Activated CD4-positive, alpha-beta T cell treated with anti-CD3 and anti-CD28 coated beads, Interleukin-10, Interleukin-2, amounts not matched to agents 100 ng/mL and 50 ng/mL, durations not matched to agents 16 hours and 8 hours (primary cell): ENCODE data around the gene C1orf146.
"Not testable (repeated sequence)": the region's sequence is repeated elsewhere in the genome, so short reads cannot be mapped to it uniquely, and the experiment has no call there.

Experiments used
- DNase-seq: peaks from one replicate; pipeline ENCODE4 v3.0.0-alpha.2; 2020

Gene C1orf146, protein sequence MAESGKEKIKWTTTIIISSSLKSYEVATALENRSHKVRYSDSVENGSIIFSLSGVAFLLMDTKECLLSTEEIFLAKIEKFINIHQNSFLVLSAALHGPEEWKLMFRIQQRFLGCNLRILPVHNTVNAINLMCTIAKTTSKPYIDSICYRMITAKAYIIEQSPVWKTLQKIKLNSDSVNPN

DNA sequence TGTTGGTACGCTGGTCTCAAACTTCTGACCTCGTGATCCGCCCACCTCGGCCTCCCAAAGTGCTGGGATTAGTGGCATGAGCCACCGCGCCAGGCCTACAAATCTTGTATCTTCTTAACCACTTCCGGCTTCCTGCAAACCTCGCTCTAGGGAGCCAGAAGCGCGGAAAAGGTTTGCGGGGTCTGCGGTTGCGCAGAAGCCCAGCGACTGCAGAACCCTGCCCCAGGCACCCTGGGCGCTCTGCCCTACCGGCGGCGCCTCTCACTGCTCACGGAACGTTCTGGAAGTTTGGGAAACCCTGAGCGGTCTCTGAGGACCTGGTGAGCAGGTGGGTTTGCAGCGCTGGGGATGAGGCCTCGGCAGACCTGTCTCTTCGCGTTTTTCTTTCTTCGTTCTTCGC is at the start of gene C1orf146:
Gene C1orf146 (plus strand): TSS at position 195 of the 400 bp plus-strand sequence. CDS start 13,506 bp downstream, outside the sequence.
- DNase-seq: no peak

DNA sequence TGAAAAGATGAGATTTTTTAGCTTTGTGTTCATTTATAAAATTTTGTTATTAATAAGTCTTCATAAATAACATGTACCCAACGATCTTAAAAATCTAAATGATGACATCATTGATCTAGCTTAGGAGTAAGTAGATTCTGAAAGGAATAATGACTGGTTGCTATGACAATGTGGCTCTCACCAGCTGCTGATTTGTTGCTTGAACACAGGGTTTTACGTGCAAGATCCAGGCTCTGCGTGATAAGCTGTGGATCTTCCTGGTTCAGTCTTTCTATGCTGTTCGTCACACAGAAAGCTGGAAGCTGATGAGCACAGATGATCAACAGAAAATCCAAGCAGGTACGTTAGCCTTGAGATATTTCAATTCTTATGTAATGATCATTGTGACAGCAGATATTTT is 49.1 kb upstream of the C1orf146 start:
- DNase-seq: no peak

DNA sequence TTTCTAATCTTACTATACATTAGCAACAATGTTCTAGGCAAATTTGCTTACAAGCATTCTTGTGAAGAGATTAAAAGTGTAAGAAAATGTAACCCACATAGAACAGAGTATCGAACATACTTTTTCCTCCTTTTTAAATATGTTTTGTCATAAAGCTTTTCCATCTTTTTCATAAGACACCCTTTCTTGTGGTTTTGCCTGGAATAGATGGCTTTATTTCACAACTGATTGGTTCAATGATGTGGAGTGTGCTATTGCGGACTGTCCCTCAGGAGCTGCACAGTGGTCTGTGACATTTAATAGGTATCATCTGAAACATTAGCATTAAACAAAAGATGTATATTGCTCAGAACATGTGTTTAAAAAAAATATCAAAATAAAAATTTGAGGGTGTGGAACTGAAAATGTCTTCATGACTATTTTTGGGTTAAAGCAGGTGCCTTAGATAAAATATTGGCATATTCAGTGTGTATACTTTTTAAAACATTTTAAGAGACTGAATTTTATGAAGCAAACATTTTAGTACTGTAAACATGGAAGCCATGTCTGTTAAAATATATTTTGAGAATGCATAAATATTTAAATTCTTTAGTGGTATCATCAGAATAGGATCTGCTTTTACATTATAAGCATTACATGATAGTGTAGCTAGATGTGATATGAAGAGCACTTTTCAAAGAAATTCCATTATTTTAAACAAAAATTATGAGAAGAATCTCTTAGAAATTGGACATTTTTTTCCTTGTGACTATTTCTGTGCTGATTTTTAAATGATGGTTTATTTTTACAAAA is 48.3 kb upstream of the C1orf146 start:
- DNase-seq: no peak

DNA sequence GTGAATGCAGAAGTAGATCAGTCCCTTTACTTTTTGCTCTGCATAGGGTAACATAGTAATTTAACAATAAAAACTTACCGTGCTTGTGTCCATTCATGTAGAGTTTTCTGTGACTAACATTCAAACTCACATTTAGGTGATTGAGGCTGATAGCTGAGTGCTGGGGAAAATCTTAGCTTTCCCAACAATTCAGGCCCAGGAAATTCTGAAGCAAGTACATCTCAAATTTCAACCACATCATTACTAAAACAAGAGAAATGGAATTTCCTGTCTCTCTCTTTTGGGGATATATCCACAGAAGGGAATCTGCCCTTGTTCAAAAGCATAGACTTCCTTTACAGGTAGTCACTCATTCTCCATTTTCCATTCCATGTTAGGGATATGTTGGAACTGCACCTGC is 33.1 kb upstream of the C1orf146 start:
- no peak for DNase-seq

DNA sequence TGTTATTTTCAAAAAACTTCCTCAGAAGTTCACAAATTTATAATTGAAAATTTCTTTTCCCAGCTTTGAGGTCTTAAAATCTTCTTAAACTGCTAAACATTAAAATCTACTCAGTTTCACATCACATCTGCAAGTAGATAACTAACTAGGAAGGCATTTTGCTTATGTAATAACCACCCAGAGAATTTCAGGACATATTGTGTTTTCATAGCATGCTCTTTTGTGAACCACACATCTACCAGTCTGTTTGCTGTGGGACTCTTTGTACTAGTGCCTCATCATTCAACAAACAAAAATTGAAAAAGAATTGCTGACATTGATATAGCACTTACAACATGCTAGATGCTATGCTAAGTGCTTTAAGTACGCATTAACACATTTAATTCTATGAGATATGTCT is 31.6 kb upstream of the C1orf146 start:
- no peak for DNase-seq

DNA sequence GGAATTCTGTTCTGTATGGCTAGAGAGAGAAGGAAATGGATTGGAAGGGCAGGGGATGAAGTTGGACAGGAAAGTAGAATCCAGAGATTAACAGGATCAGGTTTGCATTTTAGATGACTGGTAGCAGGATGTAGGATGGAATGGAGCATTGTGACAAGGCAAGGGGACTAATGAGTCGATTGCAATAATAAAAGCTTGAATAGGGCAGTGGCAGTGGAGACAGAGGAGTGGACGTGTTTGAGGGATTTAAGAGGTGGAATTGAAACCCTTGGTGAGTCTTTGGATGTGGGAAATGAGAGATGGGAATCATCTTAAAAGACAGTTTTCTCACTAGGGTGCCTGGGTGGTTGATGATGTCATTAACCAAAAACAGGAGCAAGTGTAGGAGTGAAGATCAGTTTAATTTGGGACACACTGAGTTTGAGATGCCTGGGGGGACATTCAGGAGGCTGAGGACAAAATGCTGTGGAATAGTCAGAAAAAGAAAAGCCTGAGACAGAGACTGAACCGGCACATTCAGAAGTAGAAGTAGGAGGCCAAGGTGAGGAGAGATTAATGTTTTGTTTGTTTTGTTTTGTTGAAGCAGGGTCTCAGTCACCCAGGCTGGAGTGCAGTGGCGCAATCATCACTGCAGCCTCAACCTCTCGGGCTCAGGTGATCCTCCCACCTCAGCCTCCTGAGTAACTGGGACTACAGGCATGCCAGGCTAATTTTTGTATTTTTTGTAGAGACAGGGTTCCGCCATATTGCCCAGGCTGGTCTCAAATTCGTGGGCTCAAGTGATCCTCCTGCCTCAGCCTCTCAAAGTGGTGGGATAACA is 29.1 kb upstream of the C1orf146 start:
- DNase-seq: no peak

DNA sequence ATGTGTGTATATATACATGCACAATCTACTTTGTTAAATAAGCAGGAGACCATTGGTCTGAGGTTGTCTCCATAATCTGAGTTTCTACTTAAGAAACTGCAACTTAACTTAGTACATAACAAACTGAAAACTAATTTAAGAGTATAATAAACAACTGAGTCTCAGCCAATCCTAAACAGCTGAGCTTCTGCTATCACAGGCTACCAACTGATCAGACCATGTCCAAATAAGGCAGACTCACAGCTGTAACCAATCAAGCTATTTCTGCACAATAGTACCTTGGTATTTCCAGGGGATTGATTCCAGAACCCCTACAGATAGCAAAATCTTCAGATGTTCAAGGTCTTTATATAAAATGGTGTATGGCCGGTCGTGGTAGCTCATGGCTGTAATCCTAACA is 26.0 kb upstream of the C1orf146 start:
- no peak for DNase-seq

DNA sequence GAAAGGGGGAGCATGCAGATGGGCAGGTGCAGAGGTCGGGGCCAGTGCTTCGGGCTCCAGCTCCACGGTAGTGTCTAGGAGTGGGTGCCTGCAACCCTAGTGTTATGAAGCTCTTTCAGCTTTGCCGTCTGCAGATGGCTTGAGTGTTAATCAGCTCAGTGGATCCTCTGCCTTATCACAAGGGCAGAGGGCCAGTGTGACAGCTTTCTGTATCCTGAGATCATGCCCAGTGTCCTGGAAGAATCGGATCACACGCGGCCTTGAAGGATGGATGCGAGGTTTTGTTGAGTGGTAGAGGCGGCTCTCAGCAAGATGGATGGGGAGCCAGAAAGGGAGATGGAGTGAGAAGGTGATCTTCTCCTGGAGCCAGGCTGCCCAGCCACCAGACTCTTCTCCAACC is 25.5 kb upstream of the C1orf146 start:
- no peak for DNase-seq

DNA sequence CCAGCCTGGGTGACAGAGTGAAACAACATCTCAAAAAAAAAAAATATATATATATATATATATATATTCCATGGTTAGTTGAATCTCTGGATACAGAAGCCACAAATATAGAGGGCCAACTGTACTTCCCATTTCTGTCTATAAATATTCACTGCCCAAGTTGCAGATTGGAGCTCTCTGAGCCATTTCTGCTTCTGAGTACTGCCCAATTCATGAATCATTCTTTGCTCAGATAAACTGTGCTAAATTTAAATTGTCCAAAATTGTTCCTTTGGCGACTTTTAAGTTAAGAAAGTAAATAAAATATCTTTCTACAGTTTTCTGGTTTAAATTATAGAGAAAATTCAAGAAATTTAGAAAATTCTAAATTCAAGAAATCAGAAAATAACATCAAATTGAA is 23.2 kb upstream of the C1orf146 start:
- DNase-seq: no peak

DNA sequence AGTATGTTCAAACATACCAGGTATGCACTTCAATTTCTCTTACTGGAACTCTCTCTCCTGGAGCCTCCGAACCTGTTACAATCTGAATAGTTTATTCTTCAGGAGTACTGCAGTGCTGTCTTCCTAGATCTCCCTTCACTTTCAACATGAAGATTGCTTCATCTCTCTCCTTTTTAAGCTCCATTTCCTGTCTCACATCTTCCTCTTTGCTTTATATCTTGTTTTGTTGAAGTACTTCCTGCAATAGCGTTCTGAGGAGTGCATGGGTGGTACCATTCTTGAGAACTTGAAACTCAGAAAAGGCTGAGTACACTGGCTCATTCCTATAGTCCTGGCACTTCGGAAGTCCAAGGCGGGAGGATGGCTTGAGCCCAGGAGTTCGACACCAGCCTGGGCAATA is 15.7 kb upstream of the C1orf146 start:
- peak; percentile 4 for DNase-seq

DNA sequence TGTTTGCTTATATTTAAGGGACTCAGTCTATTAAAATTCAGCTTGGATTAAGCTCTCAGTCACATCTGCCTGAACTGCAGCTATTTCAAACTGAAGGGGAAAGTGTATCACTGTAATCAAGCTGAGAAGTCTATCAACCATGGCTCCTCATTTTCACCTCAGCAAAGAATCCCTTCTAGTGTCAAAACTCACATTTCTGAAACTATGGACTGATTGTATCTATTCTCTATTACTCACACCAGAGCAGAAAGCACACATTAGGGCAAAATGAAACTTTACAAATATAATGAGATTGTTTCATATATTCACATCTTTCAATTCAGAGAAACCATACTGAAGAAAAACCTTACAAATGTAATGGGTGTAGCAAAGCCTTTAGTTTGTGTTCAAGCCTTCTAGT is 14.6 kb upstream of the C1orf146 start:
- no peak for DNase-seq

DNA sequence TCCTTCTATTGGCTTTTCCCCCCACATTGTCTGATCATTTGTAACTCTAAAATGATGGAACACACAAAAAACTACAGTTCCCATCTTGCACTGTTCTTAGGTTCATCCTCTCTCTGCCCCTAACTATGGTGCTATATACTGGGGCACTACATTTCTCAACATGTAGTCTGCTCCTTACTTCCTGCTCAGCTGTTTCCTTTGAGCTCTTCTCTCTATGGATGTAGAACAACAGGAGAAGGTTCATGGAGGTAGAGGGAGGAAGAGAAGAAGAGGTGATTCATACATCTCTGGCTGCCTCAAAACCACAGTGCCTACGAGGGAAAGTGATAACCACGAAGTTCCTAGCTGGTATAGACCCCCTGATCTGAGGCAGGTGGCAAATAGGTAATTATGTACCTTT is 7.0 kb upstream of the C1orf146 start:
- DNase-seq: no peak

DNA sequence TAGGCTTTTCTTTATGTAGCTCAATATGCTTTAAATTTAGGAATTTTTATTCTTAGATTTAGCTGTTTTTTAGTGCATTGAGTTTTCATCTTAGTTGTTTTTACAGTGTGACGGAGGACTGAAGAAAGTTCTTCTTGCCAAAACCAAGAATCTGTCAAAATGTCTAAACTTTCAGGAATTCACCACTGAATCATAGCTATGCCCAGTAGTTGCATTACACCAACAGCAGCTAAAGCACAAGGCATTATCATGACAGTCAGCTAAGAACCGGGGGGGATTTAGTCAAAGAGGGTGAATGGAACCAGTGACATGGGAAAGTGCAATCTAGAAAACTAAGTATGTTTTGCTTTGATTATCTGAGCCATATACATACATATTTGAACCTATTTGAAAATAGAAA is 6.5 kb upstream of the C1orf146 start:
- no peak for DNase-seq

DNA sequence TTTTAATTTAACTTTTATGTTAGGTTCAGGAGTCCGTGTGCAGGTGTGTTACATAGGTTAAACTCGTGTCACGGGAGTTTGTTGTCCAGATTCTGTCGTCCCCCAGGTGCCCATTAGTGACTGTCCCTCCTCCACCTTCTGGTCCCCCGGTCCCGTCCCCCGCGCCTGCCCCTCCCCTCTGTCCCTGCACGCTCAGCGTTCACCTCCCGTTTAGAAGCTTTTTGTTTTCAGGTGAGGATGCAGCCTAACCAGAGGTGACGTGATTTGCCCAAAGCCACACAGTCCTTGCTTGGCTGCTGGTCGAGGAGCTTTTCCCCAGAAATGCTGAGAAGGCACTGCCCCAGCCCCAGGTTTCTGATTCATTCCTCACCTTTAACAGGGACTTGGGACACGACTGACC is 844 bp downstream of the C1orf146 start:
- DNase-seq: no peak

DNA sequence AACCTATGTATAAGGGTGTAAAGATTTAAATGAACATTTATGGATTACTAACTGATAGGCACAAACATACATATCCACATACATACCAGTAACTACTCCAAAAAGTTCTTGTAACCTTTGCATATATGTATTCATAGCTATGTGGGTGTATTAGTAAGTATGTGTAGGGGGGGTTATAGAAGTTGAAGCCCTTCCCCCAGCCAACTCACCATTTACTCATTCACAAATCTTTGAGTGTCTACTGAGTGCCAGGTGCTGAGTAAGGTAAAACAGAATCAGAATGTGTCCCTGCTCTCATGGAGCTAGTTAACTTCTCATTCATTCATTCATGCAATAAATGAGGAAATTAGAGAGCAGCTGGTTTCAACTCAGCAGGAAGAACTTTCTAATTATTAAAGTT is 1.3 kb downstream of the C1orf146 start:
- DNase-seq: no peak

DNA sequence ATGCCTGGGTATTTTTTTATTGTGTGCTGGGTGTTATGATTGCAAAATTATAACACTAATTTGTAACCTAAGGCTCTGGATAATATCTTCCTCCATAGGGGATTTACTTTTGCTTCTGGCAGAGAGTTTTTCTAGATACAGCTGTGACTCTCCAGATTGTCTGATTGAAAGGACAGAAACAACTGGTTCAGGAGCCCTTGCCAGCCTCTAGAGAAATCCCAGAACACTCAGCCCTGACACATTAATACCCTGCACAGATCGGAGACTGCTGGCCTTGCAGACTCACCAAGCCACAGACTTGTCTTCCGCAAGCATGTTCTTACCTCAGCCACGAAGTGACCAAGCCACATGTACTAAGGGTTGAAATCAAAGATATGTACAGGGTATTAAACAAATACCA is 10.7 kb downstream of the C1orf146 start:
- no peak for DNase-seq

DNA sequence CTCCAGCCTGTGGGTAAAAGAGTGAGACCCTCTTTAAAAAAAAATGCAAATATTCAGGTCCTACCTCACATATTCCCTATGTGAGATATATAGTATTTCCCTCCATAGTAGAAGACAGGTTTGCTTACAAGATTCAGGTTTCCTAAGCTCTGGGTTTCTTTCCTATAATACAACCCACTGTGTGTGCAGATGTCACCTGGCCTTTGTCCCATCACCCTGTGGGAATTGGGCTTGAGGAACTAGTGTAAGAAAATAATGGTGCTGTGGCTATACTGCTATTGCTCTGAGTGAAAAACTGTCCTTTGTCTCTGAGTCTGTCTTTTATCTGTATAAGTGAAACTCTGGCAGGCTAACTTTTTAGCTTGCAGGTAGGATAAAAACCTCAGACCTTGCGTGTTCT is 13.0 kb downstream of the C1orf146 start:
- no peak for DNase-seq

DNA sequence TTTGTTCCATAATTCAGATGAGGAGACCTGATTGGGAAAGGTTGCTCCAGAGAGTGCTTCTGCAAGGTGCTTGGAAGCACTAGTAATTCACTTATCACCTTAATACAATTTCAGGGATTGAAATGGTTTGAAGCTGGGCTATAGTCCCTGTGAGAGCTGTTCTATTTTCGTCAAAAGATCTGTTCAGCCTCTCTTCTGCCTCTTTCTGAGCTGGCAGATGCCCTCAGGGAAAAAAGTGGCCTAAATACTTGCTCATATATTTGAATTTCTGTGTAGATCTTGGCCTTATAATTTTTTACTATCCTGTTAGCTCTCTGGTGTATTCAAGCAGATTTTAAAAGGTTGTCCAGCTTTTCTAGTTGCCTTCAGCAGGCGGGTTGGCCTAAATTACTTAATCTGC is 22.3 kb downstream of the C1orf146 start:
- no peak for DNase-seq

DNA sequence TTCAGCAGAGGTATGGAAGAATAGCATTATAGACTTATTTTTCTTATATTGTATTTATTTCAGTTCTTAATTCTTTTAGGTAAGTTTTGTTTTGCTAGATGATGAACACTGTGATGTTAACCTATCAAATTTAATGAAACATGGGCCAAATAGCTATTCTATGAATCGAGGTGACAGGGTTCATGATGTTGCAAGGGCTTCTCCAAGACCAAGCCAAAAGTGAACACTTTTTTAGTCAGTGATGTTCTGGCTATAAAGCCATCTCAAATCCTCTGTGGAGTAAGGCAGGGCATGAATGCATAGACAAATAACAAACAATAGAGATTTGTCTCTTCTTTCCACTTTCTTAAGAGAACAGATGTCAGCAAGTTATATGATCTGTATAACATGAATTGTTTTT is 26.7 kb downstream of the C1orf146 start:
- no peak for DNase-seq

DNA sequence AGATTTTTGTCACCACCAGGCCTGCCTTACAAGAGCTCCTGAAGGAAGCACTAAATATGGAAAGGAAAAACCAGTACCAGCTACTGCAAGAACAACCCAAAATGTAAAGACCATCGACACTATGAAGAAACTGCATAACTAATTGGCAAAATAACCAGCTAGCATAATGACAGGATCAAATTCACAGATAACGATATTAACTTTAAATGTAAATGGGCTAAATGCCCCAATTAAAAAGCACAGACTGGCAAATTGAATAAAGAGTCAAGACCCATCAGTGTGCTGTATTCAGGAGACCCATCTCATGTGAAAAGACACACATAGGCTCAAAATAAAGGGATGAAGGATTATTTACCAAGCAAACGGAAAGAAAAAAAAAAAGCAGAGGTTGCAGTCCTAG is 37.0 kb downstream of the C1orf146 start:
- DNase-seq: not testable (repeated sequence)

DNA sequence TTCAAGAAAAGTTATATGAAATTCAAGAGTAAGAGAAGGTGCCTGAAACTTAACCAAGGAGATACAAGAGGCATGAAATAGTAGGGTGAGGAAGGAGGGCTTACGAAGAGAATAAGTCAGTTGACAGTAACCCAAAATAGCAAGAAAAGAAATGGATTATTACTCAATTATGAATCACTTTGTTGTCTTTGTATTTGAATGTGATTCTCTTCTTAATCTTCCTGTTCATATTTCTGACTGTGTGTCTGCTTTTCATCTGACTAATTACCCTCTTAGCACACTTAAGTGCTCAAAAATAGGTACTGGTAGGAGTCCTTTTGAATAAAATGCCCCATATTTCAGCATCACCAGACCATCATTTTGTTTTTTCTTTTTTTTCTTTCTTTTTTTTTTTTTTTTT is 41.6 kb downstream of the C1orf146 start:
- DNase-seq: no peak

DNA sequence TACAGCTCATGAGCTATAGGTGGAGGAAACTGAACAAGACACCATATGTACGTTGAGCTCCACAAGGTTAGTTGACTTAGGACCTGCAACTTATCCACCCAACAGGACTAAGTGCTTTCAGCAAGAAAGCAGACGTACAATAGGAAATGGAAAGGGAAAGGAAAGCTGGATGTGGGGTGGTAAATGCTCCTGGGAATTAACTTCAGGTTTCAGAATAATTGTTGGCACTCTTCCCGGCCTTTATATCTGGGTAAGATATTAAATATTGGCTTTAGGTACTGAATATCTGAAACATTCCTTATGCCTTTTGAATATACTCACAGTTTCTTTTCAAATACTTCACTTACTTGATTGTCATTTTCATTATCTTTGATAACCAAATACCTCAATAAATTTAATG is 44.8 kb downstream of the C1orf146 start:
- no peak for DNase-seq

DNA sequence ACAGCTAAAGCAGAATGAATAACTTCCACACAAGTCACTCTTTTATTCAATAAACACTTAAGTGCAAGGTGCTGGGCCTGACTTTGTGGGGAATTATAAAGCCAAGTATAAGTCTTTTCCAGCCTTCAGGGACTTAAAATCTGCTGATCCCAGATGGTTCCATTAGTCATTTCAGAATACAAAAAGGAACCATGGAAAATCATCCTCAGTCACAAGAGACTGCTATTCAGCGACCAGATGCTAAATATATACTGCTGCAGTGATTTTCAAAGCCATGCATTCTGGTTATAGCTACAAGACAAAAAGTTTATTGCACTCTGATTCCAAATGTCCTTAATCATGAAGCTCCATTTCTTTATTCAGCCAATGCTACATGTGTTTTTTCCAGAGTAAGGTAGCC is 55.3 kb downstream of the C1orf146 start:
- no peak for DNase-seq

DNA sequence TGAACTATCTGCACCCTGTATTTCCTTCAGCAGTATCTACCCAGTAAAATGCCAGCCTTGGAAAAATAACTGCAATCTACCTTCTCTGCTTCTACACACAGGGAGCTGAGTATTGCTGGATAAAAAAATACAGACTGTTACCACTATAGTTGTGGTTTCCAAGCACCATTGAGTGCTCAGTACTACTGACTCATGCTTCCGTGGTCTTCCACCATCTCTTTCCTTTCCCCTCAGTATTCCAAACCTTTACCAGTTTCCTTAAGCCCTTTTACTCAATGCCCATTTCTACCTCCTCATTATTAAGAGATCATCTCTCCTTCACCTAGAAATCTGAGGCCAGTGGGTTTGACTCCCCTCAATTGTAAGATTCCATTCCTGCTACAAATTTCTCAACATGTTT is 57.2 kb downstream of the C1orf146 start:
- no peak for DNase-seq
